ENCODE results near the gene ENOX1.

Gene ENOX1

GRCh38 chr13:43492745-43493144 is 294.0 kb downstream of the ENOX1 start:
- Histone ChIP-seq H2BK5ac (ENCODE audit: low read depth, low read length, poor library complexity, severe bottlenecking) (no peak overlapping the region), H3K18ac (ENCODE audit: low read depth in 1 of 2, low read length in 2 of 2) (no peak overlapping the region), H3K4me3 (ENCODE audit: insufficient read depth in 1 of 2, low read depth in 1 of 2, low read length in 2 of 2) (no peak overlapping the region), H2AK5ac (ENCODE audit: low read length, severe bottlenecking) (no peak overlapping the region), H3K79me1 (replicated peaks; ENCODE audit: low read length, poor library complexity, severe bottlenecking) (no peaks in the 10 kb centered on the region), H4K91ac (ENCODE audit: low read length) (no peak overlapping the region), H3K23ac (ENCODE audit: low read length in 2 of 2) (no peak overlapping the region), H2BK120ac (ENCODE audit: low read depth, low read length) (no peak overlapping the region), H3K14ac (ENCODE audit: low read length in 2 of 2) (no peak overlapping the region), H2BK15ac (ENCODE audit: low read depth, poor library complexity, severe bottlenecking) (no peak overlapping the region), H3K27ac (ENCODE audit: low read length, poor library complexity, severe bottlenecking) (no peak overlapping the region), H2BK12ac (ENCODE audit: low read length in 2 of 2) (no peak overlapping the region), H3K9ac (ENCODE audit: low read length) (no peak overlapping the region), H3K36me3 (ENCODE audit: control insufficient read depth in 1 of 2, insufficient read depth in 2 of 2, low read depth in 1 of 2, low read length in 2 of 2) (no peaks in the 10 kb centered on the region), H2AFZ (ENCODE audit: low read depth, low read length) (no peak overlapping the region), H3K27me3 (ENCODE audit: control insufficient read depth in 1 of 2, insufficient read depth in 1 of 2, low read length in 2 of 2) (no peaks in the 10 kb centered on the region), H3K4me2 (ENCODE audit: low read length, poor library complexity, severe bottlenecking) (no peak overlapping the region), H3K4ac (ENCODE audit: low read depth in 1 of 2, low read length in 2 of 2) (no peak overlapping the region), H3K9me3 (ENCODE audit: control insufficient read depth, low read length) (no peaks in the 10 kb centered on the region), H3K4me1 (ENCODE audit: control insufficient read depth, insufficient read depth, low read depth, low read length) (no peaks in the 10 kb centered on the region), H4K8ac (ENCODE audit: low read length) (no peak overlapping the region)
- DNase-seq: no peak

- Histone ChIP-seq H2BK15ac (ENCODE audit: low read depth, poor library complexity, severe bottlenecking) (no peak overlapping the region), H3K9me3 (ENCODE audit: control insufficient read depth, low read length) (no peaks in the 10 kb centered on the region), H4K8ac (ENCODE audit: low read length) (no peak overlapping the region), H2BK120ac (ENCODE audit: low read depth, low read length) (no peak overlapping the region), H3K4ac (ENCODE audit: low read depth in 1 of 2, low read length in 2 of 2) (no peak overlapping the region), H3K79me1 (replicated peaks; ENCODE audit: low read length, poor library complexity, severe bottlenecking) (no peaks in the 10 kb centered on the region), H3K27me3 (ENCODE audit: control insufficient read depth in 1 of 2, insufficient read depth in 1 of 2, low read length in 2 of 2) (no peaks in the 10 kb centered on the region), H3K36me3 (ENCODE audit: control insufficient read depth in 1 of 2, insufficient read depth in 2 of 2, low read depth in 1 of 2, low read length in 2 of 2) (no peaks in the 10 kb centered on the region), H3K4me1 (ENCODE audit: control insufficient read depth, insufficient read depth, low read depth, low read length) (no peaks in the 10 kb centered on the region), H3K18ac (ENCODE audit: low read depth in 1 of 2, low read length in 2 of 2) (no peak overlapping the region), H2BK12ac (ENCODE audit: low read length in 2 of 2) (no peak overlapping the region), H3K4me2 (ENCODE audit: low read length, poor library complexity, severe bottlenecking) (no peak overlapping the region), H2AFZ (ENCODE audit: low read depth, low read length) (no peak overlapping the region), H3K23ac (ENCODE audit: low read length in 2 of 2) (no peak overlapping the region), H3K27ac (ENCODE audit: low read length, poor library complexity, severe bottlenecking) (no peak overlapping the region), H2AK5ac (ENCODE audit: low read length, severe bottlenecking) (no peak overlapping the region), H3K4me3 (ENCODE audit: insufficient read depth in 1 of 2, low read depth in 1 of 2, low read length in 2 of 2) (no peak overlapping the region), H3K9ac (ENCODE audit: low read length) (no peak overlapping the region), H3K14ac (ENCODE audit: low read length in 2 of 2) (no peak overlapping the region), H4K91ac (ENCODE audit: low read length) (no peak overlapping the region), H2BK5ac (ENCODE audit: low read depth, low read length, poor library complexity, severe bottlenecking) (no peak overlapping the region)
- 100% methylated on average over 2 of the region's 2 CpGs for WGBS
- DNase-seq: no peak
Measured at GRCh38 chr13:43492311-43492710, 294.5 kb downstream of the ENOX1 start.

- no peak overlapping the region for H3K4me3 ChIP-seq (ENCODE audit: insufficient read depth in 1 of 2, low read depth in 1 of 2, low read length in 2 of 2)
- H2AK5ac ChIP-seq (ENCODE audit: low read length, severe bottlenecking): no peak overlapping the region
- H4K8ac ChIP-seq (ENCODE audit: low read length): no peak overlapping the region
- DNase-seq: no peak
- H2BK12ac ChIP-seq (ENCODE audit: low read length in 2 of 2): no peak overlapping the region
- no peak overlapping the region for H2BK120ac ChIP-seq (ENCODE audit: low read depth, low read length)
- 66% methylated on average over 3 of the region's 3 CpGs for WGBS
- no peak overlapping the region for H3K27ac ChIP-seq (ENCODE audit: low read length, poor library complexity, severe bottlenecking)
- no peaks in the 10 kb centered on the region for H3K4me1 ChIP-seq (ENCODE audit: control insufficient read depth, insufficient read depth, low read depth, low read length)
- H4K91ac ChIP-seq (ENCODE audit: low read length): no peak overlapping the region
- H2BK5ac ChIP-seq (ENCODE audit: low read depth, low read length, poor library complexity, severe bottlenecking): no peak overlapping the region
- no peak overlapping the region for H3K18ac ChIP-seq (ENCODE audit: low read depth in 1 of 2, low read length in 2 of 2)
- no peak overlapping the region for H3K14ac ChIP-seq (ENCODE audit: low read length in 2 of 2)
- no peak overlapping the region for H2BK15ac ChIP-seq (ENCODE audit: low read depth, poor library complexity, severe bottlenecking)
- no peaks in the 10 kb centered on the region for H3K79me1 ChIP-seq (replicated peaks; ENCODE audit: low read length, poor library complexity, severe bottlenecking)
- no peaks in the 10 kb centered on the region for H3K9me3 ChIP-seq (ENCODE audit: control insufficient read depth, low read length)
- H3K9ac ChIP-seq (ENCODE audit: low read length): no peak overlapping the region
- no peaks in the 10 kb centered on the region for H3K36me3 ChIP-seq (ENCODE audit: control insufficient read depth in 1 of 2, insufficient read depth in 2 of 2, low read depth in 1 of 2, low read length in 2 of 2)
- no peak overlapping the region for H3K23ac ChIP-seq (ENCODE audit: low read length in 2 of 2)
- H3K4ac ChIP-seq (ENCODE audit: low read depth in 1 of 2, low read length in 2 of 2): no peak overlapping the region
- no peaks in the 10 kb centered on the region for H3K27me3 ChIP-seq (ENCODE audit: control insufficient read depth in 1 of 2, insufficient read depth in 1 of 2, low read length in 2 of 2)
- H3K4me2 ChIP-seq (ENCODE audit: low read length, poor library complexity, severe bottlenecking): no peak overlapping the region
- H2AFZ ChIP-seq (ENCODE audit: low read depth, low read length): no peak overlapping the region
Measured at GRCh38 chr13:43489233-43489632, 297.5 kb downstream of the ENOX1 start.

GRCh38 chr13:43487885-43488284 is 298.9 kb downstream of the ENOX1 start:
- 97% methylated on average over 2 of the region's 2 CpGs for WGBS
- no peak overlapping the region for H2BK15ac ChIP-seq (ENCODE audit: low read depth, poor library complexity, severe bottlenecking)

More at GRCh38 chr13:43487885-43488284, 298.9 kb downstream of the ENOX1 start:
- DNase-seq: no peak
- H4K91ac ChIP-seq (ENCODE audit: low read length): no peak overlapping the region
- H2AFZ ChIP-seq (ENCODE audit: low read depth, low read length): no peak overlapping the region
- no peak overlapping the region for H3K27ac ChIP-seq (ENCODE audit: low read length, poor library complexity, severe bottlenecking)
- no peak overlapping the region for H3K9ac ChIP-seq (ENCODE audit: low read length)
- H2BK120ac ChIP-seq (ENCODE audit: low read depth, low read length): no peak overlapping the region
- no peaks in the 10 kb centered on the region for H3K79me1 ChIP-seq (replicated peaks; ENCODE audit: low read length, poor library complexity, severe bottlenecking)
- no peak overlapping the region for H3K4ac ChIP-seq (ENCODE audit: low read depth in 1 of 2, low read length in 2 of 2)
- no peaks in the 10 kb centered on the region for H3K27me3 ChIP-seq (ENCODE audit: control insufficient read depth in 1 of 2, insufficient read depth in 1 of 2, low read length in 2 of 2)
- no peak overlapping the region for H3K4me2 ChIP-seq (ENCODE audit: low read length, poor library complexity, severe bottlenecking)
- no peak overlapping the region for H3K4me3 ChIP-seq (ENCODE audit: insufficient read depth in 1 of 2, low read depth in 1 of 2, low read length in 2 of 2)
- no peak overlapping the region for H2BK5ac ChIP-seq (ENCODE audit: low read depth, low read length, poor library complexity, severe bottlenecking)
- H3K14ac ChIP-seq (ENCODE audit: low read length in 2 of 2): no peak overlapping the region
- H3K23ac ChIP-seq (ENCODE audit: low read length in 2 of 2): no peak overlapping the region
- no peak overlapping the region for H2BK12ac ChIP-seq (ENCODE audit: low read length in 2 of 2)
- H4K8ac ChIP-seq (ENCODE audit: low read length): no peak overlapping the region
- H3K36me3 ChIP-seq (ENCODE audit: control insufficient read depth in 1 of 2, insufficient read depth in 2 of 2, low read depth in 1 of 2, low read length in 2 of 2): peaks cover 0 to 2% of the 10 kb centered on the region in 2 experiments
- H2AK5ac ChIP-seq (ENCODE audit: low read length, severe bottlenecking): no peak overlapping the region
- no peaks in the 10 kb centered on the region for H3K4me1 ChIP-seq (ENCODE audit: control insufficient read depth, insufficient read depth, low read depth, low read length)
- H3K9me3 ChIP-seq (ENCODE audit: control insufficient read depth, low read length): no peaks in the 10 kb centered on the region
- H3K18ac ChIP-seq (ENCODE audit: low read depth in 1 of 2, low read length in 2 of 2): no peak overlapping the region

Data from mesenchymal stem cell (in vitro differentiated cells and primary cell).